HG03457 (cell line): ENCODE results near the gene LHX3.

Experiments used
- ATAC-seq: cut with Tn5 transposase; IDR thresholded peaks from one replicate; pipeline ENCODE4 v1.9.1; 2021; ENCODE audit warnings: moderate number of reproducible peaks; ENCODE audit not compliant: unreplicated experiment

LHX3 gene

GRCh38 chr9:136228107-136228875 lies 23.4 kb upstream of the LHX3 start:
- ATAC-seq: no peak

DNA sequence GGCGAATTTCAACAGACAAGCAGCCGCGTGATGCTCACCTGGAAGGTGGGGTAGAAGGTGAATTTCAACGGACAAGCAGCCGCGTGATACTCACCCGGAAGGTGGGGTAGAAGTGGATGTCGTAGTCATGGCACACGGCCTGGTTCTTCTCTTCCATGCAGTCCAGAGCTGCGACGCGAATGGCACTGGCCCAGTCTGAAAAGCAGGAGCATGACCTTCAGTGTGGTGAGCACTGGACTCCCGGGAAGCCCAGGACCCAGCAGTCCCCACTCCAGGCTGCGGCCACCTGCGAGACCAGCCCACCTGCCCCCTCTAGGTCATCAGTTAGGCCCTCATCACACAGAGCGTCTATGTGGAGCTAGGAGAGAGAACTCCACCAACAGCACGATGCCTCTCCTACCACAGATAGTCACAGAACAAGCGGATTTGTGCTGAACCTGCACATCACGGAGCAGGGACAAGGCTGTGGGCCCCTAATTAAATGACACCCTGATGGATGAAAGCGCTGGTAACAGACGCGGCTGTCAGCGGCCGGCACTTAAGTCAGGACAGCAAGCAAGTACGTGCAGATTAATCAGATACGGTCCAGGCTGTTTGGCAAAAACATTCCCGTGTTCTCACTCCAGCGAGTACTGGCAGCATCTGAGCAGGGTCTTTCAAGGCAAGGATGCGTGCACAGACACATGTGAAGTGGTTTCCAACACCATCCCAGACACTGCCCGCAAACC lies 21.9 kb upstream of the LHX3 start:
- ATAC-seq: no peak

DNA sequence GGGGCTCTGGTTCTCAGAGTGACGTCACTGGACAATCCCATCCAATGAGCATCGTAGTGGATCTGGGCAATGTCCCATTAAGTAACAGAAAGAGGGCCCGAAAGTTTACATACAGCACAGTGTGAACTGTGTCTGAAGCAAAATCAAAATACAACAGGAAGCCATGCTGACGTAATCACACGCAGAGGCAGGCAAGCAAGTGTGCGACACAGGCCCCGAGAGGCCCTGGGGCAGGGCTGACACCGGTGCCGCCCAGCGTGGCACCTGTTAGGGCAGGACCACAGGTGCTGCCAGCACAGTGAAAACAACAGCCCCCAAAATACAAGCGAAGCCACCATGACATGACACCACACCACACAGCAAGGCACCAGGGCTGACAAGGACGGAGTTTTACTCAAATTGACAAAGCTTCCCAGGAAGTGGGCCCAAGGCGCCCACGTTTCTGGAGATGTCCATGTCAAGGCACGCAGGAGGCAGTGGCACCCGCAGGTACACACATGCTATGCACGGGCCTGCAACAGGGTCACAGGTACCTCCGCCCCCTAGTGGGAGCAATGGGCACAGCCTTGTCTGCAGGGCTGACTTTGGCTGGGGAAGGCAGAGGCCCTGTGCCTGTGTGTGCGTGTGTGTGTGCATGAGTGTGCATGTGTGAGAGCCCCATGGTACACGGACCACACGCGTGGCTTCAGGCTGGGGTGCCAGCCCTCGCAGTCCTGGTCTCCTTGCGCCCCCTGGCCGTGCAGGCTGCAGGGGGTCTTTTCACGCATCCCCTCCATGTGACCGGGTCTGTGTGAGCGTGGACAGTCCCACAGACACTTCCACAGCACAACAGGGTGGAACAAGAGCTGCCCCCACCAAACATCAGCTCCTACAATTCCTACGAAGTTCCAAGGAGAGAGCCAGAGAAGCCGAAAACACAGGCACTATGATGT lies 21.1 kb upstream of the LHX3 start:
- ATAC-seq: no peak

DNA sequence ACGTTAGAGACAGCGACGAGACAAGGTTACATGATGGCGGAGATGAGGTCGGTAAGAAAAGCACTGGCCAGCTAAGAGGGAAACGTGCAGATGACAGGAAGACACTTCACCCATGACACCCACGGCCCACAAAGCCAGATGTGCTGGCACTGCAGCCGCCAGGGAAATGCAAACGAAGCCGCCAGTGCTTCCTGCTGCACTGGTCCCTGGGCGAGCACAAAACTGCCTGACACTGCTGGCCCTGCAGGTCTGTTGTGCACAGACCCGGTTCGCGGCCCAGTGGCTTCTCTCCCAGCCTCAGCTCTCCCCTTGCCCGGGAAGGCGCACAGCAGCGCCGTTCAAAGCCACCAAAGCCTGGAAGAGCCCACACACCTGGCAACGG lies 20.4 kb upstream of the LHX3 start:
- no peak for ATAC-seq

- no peak for ATAC-seq
Measured at GRCh38 chr9:136223871-136224640, 19.1 kb upstream of the LHX3 start.

GRCh38 chr9:136222906-136223285 lies 18.0 kb upstream of the LHX3 start:
- no peak for ATAC-seq

DNA sequence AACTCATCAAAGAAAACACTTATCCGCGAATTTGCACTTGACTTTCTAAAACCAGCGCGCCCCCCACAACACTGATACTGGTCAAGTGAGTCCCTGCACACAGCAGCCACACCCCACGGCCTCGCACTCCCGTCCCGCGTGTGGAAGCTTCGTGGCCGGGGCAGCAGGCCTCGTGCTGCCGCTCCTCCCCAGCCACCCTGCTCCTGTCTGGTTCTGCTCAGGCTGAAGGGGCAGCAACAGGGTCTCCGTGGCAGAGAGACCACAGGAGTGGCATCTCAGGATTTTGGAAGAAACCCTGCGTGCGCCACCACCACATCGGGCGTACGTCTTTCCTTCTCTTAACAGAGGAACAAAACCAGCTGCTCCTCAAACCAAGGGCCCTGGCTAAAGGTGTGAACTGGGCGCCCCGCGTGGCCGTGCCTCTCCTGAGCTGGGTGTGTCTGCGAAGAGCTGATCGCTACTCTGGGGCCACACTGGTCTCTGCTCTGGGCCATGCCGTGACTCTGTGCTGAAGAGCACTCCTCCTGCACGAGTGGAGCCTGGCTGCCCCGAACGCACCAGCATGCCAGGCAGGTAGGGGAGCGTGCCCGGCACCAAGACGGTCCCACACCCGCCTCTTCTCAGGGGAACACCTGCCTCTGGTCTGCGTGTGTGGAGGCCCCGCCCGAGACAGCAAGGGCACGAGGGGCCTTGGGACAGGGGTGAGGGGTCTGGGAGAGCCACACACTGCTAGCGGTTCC lies 17.4 kb upstream of the LHX3 start:
- no peak for ATAC-seq

- ATAC-seq: no peak
Measured at GRCh38 chr9:136220017-136220729, 15.2 kb upstream of the LHX3 start.

- ATAC-seq: no peak
Measured at GRCh38 chr9:136219276-136219675, 14.3 kb upstream of the LHX3 start.

- no peak for ATAC-seq
Measured at GRCh38 chr9:136218673-136219072, 13.7 kb upstream of the LHX3 start.

DNA sequence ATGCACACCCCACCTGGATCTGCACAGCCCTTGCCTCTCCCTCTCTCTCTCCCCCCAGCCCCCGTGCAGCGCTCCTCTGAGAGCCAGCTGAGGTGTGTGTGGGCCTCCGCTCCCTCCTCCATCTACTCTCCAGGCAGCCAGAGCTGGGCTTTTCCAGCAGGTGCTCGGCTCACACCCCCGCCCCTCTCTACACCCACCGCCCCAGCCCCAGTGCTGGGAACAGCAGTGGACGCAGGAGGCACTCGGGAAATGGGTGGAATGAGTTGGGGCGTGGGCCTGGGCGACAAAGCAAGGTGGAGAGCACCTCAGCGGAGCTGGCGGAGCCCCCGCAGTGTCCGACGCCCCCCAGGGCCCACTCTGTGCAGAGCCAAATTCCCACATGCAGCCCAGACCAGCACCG lies 13.3 kb upstream of the LHX3 start:
- no peak for ATAC-seq

DNA sequence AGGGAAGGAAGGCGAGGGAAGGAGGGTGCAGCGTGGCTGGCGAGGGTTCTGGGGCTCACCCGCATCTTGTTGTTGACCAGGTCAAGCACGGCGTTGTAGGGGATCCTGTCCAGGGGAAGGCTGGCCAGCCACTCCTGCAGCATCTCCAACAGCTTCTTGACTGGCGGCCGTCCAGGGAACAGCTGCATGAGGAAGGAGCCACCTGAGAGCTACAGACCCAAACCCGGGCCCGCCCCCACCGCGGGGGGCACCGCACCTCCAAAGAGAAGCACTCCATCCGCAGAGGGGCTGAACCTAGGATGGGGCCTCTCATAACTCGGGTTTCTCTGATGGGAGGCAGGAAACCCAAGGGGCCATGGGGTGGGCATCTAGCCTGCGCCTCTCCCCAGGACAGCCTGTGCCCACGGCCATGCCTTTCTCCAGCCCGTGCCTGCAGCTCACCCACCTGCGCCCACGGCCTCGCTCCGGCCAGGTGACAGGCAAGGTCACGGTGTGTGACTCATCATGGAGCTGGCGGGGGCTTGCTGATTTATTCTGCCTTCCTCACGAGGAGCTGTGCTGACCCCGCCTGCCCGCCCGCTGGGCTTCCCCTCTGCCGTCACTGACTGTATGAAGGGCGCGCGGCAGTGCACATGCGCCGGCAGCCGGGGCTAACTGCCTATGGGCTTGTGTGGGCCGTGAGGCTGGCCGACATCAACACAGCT lies 11.8 kb upstream of the LHX3 start:
- ATAC-seq: no peak

DNA sequence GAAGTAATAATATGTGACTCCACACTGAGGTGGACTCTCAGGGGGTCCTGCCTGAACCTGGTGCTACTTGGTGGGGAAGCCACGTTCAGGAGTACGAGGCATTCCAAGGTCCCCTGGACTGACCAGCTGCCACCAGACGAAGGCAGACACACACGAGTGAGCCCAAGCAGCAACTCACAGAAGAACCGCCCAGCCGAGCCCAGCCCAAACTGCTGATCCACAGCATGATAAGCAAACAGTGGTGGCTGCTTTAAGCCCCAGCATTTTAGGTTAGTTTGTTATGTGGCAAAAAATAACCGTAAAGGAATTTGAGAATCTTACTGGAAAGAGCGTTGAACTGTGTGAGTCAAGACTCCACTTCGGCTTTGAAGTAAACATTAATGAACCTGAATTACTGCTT lies 8.8 kb upstream of the LHX3 start:
- ATAC-seq: no peak

- no peak for ATAC-seq
Measured at GRCh38 chr9:136212345-136212950, 7.5 kb upstream of the LHX3 start.

DNA sequence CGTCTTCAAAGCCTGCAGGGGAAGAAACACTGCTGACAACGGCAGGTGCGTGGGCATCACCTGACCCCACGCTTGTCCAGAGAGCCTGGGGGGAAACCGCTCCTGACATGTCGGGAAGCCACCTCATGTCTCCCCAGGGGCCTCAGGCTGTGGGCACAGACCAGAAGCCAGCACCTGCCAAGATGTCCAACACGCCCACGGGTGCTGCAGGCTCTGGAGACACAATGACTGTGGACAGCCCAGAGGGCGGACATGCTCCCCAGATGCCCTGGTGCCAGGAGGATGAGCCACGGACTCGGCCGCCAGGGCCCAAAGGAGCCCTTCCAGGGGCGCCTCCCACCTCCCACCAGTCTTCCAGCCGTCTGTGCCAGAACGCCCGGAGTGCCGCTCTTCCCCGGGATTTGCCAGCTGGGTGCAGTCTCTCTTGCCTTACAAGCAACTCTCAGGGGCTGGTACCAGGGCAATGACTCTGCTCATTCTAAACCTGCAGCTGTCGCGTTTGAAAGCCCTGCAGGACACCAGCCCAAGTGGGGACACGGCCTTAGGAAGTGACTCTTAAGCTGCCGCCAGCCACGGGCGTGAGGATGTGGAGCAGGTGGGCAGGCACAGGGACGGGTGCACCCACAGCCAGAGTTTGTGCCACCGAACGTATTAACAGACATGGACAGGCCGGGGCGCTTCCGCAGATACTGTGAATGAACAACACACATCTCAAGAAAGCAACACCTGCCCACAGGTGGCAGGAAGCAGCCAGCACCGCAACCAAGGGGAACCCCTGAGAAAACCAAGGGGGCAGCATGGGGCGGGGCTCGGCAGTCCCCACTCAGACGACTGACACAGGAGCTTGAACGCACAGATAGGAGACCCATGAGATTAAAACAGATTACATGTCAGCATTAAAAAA lies 6.8 kb upstream of the LHX3 start:
- no peak for ATAC-seq

DNA sequence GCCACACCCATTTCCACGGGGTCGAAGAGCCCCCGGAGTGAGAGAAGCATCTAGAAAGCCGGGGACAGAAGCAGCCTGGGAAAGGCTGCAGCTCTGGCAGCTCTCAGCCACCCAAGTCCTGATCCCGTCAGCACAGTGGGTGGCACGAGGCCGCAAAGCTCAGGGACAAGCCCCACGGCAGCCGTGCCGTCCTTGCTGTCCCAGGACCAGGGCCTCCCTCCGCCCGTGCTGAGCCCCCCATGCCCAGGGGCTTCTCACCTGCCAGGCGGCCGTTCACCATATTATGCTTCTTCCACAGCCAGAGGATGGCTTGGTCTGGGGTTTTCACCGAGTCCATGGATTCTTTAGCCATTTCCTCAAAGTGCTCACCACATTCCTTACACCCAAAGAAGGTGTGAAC lies 6.1 kb upstream of the LHX3 start:
- ATAC-seq: no peak

DNA sequence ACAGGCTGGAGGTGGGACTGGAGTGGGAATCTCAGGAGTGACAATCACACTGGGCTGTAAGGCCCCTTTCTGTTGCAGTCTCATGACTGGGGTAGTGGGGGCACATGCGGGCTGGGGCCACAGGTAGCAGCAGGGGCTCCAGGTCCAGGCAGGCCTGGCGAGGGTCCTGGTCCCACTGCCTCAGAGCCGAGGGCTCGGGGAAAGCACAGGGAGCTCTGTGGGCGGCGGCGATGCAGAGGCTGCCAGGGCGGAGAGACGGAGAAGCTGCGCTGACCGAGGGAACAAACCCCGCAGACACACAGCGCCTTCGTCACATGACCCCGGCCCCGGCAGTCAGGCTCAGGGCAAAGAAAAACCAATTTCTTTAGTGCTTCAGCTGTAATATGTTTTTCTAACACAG lies 5.3 kb upstream of the LHX3 start:
- no peak for ATAC-seq
